ENCODE measurements around the gene ABHD17C.
A peak's percentile ranks its signal among the peaks of the same experiment; 100 is the strongest.

Gene ABHD17C

DNA sequence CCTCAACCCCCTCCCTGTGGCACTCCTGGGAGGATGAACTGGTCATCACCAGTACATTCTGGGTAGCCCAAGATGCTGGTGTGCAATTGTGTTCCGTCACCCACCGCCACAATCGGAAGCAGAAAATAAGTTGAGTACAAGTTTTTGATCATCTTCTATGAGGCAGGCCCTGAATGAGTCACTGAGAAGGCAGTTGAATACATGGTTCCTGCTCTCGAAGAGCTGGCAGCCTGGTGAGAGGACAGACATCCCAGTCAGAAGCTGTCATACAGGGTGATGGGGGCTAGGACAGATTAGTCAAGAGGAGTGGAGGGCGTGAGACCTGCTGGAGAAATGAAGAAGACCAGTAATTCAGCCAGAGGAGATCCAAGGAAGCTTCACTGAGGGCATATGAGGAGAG, 90.2 kb downstream of the ABHD17C start:
- DNase-seq: no peak

DNA sequence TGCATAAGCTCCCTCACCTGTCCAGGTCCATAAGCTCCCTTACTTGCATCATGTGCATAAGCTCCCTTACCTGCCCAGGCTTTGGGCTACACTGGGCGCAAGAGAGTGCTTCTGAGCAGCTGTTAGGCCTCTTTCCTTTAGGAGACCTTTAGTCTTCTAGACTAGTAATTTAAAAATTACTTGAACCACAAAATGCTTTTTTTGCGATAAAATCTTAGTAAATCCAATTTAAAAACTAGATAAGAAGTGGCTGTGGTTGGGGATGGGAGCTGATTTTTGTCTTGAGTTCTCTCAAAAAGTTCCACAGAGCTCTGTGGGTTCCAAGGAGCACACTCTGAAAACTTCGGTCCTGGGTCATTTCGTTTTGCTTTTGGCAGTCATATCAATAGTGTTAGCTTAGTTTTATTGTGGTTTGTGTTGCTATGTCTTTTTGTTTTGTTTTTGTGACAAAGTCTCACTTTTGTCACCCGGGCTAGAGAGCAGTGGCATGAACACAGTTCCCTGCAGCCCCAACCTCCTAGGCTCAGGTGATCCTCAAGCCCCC, 90.8 kb downstream of the ABHD17C start:
- no peak for DNase-seq

DNA sequence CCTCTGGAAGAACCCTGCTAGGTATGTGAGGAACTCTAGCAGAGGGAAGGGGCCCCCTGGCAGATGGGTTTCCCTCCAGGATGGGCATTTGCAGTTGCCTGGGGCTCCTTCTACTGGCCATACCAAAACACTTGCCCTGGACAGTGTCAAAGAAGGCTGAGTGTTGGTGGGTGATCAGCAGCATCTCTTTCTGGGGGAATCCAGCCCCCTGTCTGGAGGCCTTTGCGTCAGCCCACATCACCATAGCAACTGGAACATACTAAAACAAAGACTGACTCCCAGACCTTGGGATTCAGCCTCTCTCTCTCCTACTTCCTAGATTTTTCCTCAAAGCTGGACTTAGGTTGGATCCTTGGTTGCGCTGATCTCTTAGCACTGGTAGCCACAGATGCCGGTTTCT, 92.2 kb downstream of the ABHD17C start:
- no peak for DNase-seq

- peak in 8 of 58 donors; percentile 2 to 28 (median 12) for DNase-seq
Observed at GRCh38 chr15:80788536-80788935, 93.4 kb downstream of the ABHD17C start.

- DNase-seq: no peak
Observed at GRCh38 chr15:80789296-80789695, 94.2 kb downstream of the ABHD17C start.

DNA sequence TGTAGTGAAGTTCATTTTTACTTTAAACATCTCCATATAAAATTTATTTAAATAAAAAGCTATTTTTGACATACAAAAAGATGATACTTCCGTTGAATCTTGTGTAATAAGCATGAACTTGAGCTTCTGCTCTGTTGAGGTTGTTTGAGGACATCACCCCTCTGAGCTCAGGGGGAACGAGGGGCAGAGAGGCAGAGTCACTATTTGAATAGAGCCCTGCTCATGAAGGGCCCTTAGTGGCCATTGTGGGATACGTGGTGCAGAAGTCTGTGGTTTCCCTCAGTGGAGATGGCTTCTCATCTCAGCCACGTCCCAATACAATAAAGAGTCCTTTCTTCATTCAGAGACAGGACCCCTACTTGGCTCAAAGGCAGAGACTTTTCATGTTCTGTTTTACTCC, 94.7 kb downstream of the ABHD17C start:
- no peak for DNase-seq

DNA sequence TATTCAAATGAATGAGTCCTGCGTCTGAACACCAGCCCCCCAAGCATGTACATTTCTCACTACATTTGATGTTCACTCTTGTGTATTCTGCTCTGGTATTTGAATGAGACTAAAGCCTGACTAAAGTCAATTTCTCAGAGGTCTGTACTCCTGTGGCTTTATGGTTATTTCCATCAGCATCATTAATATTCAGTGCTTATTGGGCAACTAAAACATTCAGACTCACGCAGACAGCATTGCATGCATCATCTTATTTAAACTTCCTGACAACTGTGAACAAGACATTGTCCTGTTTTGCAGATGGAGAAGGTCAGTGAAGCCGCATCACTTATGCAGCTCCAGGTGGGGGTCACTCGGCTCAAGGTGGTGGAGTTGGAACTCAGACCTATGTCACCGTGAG, 95.1 kb downstream of the ABHD17C start:
- DNase-seq: no peak

DNA sequence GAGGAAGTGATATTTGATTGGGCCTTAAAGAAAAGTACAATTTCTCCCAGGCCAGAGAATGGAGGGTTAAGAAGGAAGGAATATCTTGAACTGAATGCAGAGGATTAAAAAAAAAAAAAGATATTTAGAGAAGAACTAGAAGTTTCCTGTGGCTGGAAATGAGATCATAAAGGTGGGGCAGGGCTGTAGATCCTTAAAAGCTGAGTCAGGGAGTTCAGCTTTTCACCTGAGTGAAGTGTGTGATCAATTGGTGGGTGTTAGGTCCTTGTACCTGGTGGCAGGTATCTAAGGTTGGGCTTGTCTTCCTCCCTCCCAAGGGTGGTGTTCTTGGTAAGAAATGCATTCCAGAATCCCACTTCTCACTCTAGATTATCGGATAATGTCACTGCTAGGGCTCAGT, 95.9 kb downstream of the ABHD17C start:
- no peak for DNase-seq

DNA sequence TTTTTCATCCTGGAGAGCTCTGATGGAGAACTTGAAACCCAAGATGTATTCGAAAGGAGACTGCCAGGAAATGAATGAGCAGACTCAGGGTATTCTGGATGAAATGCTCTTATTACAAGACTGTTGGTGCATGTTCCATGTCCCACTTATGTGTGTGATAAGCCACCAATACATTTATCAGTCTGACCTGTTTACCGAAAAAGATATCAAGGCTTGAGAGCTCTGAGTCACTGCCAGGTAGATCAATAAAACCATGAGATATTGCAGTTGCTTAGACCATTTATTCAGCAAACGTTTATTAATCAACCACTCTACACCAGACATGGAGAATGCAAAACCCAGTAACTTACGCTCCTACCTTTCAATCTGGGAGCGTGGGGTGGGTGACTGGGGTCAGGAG, 101.3 kb downstream of the ABHD17C start:
- DNase-seq: no peak

DNA sequence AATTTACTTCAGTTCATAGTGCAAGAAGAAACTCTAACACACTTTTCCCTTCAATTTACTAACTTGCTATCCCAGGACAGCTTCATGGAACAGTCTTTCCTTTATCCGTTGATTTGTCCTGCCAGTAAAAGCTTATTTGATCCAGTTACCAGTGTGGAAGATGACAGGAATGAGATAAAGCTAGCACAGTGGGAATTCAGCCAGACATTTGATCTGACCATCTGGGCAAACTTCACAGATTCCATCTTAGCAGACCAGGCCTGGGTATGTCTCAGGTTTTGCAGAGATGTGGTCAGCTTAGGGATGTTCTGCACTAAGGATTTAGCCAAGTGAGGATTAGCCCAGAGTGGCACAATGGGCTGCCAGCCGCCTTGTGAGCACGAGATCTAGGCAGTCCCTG, 103.8 kb downstream of the ABHD17C start:
- DNase-seq: no peak

GRCh38 chr15:80800067-80800466, 105.0 kb downstream of the ABHD17C start:
- no peak for DNase-seq

GRCh38 chr15:80801891-80802680, 107.0 kb downstream of the ABHD17C start:
- DNase-seq: no peak

DNA sequence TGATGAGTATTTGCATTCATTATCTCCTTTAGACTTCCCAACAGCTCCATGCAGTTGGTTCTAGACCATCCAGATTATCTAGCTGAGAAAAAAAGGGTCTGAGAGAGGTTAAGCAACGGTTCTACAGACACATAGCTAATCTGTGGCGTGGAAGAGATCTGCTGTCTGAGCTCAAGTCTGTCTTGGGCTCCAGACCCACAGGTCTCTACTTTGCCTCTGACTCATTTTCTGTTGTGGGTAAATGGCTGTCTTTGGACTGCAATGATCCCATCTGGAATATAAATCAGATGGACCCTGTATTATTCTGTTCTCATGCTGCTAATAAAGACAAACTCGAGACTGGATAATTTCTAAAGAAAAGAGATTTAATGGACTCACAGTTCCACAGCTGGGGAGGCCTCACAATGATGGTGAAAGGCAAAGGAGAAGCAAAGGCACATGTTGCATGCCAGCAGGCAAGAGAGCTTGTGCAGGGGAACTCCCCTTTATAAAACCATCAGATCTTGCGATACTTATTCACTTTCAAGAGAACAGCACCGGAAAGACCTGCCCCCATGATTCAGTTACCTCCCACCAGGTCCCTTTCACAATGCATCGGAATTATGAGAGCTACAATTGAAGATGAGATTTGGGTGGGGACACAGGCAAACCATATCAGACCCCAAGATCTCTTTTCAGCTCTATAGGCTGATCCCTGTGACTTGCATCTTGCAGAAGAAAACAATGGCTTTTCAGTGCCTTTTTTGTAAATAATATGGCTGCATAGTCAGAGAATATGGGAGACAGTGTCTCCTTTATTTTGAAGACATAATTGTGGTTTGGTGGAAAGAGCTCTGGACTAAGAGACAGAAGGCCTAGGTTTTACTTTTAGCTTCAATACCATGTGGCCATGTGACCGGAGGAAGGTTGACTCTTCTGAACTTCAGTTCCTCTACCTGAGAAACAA, 108.7 kb downstream of the ABHD17C start:
- DNase-seq: no peak

- no peak for DNase-seq
Observed at GRCh38 chr15:80804970-80805495, 109.9 kb downstream of the ABHD17C start.

Data from anterior cingulate cortex (tissue), 58 donors.